ENCODE data around the gene OR2V1.
"Not testable (repeated sequence)": the region's sequence is repeated elsewhere in the genome, so short reads cannot be mapped to it uniquely, and the experiment has no call there.

Gene OR2V1

DNA sequence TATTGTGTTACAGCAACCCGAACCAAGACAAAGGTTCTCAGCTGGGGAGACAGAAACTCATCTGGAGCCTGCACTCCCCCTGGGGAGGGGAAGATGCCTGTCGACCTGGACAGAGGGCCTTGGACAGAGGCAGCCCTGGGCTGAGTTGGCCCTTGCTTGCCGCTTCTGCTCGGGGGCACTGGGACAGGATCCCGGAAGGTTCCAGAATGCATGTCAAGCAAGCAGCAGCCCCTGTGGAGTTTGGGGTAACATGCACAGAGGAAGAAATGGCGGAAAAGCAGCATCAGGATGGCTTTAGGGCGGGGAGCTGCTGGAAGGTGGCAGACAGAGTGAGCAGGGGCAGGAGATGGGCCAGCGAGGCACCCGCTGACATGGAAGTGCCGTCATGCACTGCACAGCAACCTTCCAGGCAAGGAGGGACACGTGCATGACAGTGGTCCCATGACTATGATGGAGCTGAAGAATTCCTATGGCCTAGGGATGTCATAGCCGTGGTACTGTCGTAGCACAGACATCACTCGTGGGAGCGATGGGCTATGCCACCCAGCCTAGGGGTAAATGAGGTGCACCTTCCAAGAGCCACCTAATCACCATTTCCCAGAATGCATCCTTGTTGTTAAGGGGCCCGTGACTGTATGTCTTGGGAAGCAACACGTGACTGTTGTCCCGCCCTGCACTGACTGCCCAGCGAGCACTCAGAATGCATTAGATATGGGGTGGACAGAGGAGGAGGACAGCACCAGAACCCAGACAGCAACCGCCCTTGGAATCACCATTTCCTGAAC, 26.2 kb downstream of the OR2V1 start:
- not testable (repeated sequence) for DNase-seq (ENCODE audit: low read depth in 2 of 2, low spot score in 1 of 2)

DNA sequence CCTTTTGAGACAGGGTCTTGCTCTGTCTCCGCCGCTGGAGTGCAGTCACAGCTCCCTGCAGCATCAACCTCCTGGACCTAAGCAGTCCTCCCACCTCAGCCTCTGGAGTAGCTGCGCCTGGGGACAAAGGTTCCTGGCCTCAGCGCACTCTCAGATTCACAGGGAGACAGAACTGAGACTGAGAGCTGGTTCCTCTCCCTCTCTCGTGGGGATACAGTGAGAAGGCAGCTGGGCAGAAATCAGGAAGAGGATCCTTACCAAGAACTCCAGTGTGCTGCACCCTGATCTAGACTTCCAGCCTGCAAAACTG, 26.8 kb downstream of the OR2V1 start:
- not testable (repeated sequence) for DNase-seq (ENCODE audit: low read depth in 2 of 2, low spot score in 1 of 2)

DNA sequence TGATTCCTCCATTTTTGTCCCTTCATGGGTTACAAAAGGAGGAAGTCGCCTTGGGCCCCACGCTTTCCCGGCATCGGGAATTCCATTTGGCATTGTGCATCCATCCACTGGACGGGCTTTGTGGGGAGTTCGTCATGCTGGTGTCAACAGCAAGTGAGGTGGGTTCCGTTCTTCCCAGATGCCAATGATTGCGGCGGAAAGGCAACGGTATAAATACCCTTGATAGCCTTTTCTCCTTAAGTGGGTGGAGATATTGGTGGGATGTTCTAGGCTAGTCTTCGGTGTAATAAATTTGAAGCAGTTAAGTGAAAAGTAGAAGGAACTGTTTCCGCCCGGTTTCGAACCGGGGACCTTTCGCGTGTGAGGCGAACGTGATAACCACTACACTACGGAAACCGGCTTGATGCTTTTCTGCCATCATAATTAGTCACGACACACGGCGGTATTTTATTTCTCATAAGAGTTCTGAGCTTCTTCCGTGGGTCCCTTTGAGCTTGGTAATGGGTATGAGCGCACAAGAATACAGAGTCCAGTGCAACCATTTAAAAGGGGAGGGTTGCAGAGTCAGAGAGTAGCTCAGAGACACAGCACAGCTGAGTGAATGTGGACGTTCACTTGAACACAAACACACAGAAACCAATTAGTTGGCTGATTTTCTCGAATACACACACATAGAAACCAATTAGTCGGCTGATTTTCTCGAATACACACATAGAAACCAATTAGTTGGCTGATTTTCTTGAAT, 28.9 kb downstream of the OR2V1 start:
- DNase-seq (ENCODE audit: low read depth in 2 of 2, low spot score in 1 of 2), result not testable (repeated sequence)

DNA sequence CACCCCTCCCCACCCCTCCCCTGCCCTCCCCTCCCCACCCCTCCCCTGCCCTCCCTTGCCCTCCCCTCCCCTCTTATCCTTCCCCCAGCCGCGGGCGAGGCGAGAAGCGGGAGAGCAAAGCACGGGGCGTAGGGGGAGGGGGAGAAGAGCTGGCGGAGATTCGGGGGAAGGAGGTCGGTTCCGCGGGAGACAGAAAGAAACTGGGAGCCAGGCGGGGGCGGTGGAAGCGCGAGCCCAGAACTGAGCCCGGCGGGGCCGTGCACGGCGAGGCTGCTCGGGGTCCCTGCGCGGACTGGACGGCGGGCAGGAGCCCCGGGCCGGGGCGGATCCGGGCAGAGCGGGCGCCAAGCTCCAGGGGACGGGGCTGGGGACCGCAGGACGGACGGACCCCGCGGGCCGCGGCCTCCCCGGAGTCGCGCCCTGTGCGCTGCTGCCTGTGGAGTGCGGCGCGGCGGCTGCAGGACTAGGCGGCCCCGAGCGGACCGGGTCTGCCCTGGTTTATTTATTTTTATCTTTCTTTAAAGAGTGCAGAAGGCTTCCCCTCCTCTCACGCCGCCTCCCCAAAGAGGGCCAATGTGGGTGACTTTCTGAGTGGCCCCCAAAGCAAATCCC, 29.8 kb downstream of the OR2V1 start:
- DNase-seq (ENCODE audit: low read depth in 2 of 2, low spot score in 1 of 2), result not testable (repeated sequence)

DNA sequence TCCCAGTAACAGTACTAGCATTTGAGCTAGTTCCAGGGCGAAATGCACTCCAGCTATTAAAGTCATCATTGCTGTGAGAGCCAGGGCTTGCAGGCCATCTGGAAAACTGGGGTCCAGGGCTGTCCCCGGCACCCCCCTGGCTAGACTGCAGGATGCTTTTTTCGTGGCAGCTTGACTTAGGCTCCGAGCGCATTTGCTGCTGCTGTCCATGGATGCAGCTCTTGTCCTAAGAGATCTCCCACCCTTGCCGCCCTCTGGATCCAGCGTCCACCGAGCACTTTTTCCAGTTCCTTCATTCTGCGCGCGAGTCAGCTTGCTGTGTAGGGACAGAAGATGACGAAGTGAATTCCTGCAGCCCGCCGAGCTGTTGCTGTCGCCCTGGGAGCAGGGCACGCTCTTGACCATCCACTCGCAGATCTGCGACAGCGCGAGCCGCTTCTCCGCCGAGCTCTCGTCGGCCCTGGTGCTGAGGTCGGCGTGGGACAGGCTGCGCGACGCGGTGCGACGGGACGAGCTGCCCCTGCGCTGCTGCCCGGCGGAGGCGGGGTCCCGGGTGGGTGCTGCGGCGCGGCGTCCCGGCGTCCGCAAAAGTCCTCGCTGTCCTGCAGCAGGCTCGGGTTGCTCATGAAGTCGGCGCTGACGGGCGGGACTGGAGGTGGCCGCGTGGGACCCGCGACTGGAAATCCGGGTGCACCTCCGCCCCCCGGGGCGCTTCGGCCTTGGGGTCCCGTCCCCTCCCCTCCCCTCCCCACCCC, 30.7 kb downstream of the OR2V1 start:
- no peak for DNase-seq (ENCODE audit: low read depth in 2 of 2, low spot score in 1 of 2)

DNA sequence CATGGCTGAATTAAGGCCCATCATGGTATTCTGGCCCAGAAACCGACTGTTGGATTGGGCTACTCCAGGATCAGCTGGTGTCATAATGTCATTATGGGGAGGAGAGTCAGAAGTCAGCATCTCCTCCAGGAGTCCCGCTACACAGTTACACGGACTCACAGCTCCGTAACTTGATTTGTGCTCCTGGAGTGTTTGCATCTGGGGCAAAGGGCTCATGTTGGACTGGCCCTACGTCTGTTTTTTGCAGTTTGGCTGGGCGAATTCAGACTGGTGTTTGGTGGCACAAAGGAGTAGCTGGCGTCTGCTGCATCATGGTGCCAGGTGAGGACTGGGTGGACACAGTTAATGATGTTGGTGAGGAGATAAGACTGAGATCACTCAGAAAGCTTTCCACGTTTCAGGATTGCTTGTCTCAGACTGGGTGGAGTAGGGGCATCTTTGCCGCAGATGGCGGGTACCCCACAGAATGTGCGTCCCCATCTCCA, 31.3 kb downstream of the OR2V1 start:
- DNase-seq (ENCODE audit: low read depth in 2 of 2, low spot score in 1 of 2), result no peak

DNA sequence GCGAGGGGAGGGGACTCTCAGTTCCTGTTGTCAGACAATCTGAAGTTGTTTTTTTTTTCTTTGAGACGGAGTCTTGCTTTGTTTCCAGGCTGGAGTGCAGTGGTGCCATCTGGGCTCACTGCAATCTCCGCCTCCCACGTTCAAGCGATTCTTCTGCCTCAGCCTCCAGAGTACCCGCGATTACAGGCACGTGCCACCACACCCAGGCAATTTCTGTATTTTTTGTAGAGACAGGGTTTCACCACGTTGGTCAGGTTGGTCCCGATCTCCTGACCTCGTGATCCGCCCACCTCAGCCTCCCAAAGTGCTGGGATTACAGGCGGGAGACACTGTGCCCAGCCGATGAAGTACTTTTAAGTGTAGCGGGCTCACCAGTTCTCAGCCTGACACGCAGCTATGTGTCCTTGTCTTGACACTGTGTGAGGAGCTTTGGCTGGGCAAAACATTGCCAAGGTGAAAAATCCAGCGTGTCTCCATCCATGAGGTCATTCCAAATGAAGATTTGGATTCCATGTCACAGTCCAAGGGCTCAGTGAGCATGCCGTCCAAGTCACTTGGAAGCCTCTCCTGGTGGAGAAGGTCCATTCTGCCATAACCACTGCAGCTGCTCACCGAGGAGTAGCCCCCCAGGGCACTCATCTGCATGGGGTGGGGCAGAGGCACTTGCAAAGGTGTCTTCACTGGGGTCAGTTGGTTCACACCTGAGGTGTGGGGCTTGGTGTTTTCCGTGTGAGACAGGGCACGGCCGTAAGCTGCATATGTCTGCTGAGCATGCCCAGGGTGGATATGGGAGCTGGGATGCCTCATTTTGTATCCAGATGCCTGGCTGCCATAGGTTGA, 32.0 kb downstream of the OR2V1 start:
- DNase-seq (ENCODE audit: low read depth in 2 of 2, low spot score in 1 of 2), result no peak

DNA sequence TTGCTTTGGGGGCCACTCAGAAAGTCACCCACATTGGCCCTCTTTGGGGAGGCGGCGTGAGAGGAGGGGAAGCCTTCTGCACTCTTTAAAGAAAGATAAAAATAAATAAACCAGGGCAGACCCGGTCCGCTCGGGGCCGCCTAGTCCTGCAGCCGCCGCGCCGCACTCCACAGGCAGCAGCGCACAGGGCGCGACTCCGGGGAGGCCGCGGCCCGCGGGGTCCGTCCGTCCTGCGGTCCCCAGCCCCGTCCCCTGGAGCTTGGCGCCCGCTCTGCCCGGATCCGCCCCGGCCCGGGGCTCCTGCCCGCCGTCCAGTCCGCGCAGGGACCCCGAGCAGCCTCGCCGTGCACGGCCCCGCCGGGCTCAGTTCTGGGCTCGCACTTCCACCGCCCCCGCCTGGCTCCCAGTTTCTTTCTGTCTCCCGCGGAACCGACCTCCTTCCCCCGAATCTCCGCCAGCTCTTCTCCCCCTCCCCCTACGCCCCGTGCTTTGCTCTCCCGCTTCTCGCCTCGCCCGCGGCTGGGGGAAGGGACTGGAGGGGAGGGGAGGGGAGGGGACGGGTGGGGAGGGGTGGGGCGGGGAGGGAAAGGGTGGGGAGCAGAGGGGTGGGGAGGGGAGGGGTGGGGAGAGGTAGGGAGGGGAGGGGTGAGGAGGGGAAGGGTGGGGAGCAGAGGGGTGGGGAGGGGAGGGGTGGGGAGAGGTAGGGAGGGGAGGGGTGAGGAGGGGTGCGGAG, 33.0 kb downstream of the OR2V1 start:
- DNase-seq (ENCODE audit: low read depth in 2 of 2, low spot score in 1 of 2), result not testable (repeated sequence)

DNA sequence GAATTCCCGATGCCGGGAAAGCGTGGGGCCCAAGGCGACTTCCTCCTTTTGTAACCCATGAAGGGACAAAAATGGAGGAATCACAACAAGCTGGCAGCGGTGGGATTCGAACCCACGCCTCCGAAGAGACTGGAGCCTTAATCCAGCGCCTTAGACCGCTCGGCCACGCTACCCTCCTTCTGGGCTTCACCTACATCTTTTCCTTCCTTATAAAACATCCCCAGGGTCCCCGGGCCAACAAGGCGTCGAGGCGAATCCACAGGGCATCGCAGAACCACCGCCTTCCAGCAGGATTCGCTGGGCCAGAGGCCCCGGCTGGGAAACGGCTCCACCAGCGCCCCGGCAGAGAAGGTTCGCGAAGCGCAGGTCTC, 33.6 kb downstream of the OR2V1 start:
- not testable (repeated sequence) for DNase-seq (ENCODE audit: low read depth in 2 of 2, low spot score in 1 of 2)

DNA sequence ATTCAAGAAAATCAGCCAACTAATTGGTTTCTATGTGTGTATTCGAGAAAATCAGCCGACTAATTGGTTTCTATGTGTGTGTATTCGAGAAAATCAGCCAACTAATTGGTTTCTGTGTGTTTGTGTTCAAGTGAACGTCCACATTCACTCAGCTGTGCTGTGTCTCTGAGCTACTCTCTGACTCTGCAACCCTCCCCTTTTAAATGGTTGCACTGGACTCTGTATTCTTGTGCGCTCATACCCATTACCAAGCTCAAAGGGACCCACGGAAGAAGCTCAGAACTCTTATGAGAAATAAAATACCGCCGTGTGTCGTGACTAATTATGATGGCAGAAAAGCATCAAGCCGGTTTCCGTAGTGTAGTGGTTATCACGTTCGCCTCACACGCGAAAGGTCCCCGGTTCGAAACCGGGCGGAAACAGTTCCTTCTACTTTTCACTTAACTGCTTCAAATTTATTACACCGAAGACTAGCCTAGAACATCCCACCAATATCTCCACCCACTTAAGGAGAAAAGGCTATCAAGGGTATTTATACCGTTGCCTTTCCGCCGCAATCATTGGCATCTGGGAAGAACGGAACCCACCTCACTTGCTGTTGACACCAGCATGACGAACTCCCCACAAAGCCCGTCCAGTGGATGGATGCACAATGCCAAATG, 34.1 kb downstream of the OR2V1 start:
- not testable (repeated sequence) for DNase-seq (ENCODE audit: low read depth in 2 of 2, low spot score in 1 of 2)

DNA sequence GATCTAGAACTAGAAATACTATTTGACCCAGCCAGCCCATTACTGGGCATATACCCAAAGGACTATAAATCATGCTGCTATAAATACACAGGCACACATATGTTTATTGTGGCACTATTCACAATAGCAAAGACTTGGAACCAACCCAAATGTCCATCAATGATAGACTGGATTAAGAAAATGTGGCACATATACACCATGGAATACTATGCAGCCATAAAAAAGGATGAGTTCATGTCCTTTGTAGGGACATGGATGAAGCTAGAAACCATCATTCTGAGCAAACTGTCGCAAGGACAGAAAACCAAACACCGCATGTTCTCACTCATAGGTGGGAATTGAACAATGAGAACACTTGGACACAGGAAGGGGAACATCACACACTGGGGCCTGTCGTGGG, 35.8 kb downstream of the OR2V1 start:
- not testable (repeated sequence) for DNase-seq (ENCODE audit: low read depth in 2 of 2, low spot score in 1 of 2)

DNA sequence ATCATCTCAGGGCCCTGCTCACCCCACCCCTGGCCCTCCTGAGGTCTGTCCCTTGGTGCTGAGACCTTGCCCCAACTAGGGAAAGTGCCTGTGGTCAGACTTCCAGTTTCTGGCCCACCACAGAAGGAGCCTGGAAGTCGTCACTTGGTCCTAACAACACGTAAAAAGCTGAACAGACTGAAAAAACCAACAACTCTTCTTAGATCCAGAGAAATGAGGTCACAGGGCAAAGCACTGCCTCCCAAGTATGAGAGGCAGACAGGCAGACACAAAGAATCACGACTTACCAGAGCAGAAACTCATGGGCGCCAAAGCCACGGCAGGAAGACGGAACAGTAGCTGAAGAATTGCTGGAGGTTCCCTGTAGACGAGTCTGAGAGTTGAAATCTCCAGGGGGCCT, 38.5 kb downstream of the OR2V1 start:
- no peak for DNase-seq (ENCODE audit: low read depth in 2 of 2, low spot score in 1 of 2)

DNA sequence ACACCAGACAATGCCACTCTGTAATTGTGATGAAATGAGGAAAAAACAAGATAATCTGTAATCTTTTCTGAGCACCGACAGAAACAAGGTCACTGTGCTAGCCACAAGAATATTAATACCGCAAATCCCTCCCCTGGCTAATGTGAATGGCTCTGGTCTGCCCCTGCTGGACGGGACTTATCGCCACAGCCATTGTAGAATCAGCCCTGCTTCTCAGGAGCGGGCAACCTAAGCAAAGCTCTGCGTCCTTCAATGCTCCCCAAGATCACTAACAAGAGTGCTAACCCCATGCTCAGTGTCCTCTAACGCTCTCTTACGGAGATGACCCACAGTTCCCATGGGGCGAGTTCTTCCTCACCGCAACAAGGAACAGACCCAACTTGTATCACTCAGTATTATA, 42.7 kb downstream of the OR2V1 start:
- no peak for DNase-seq (ENCODE audit: low read depth in 2 of 2, low spot score in 1 of 2)

DNA sequence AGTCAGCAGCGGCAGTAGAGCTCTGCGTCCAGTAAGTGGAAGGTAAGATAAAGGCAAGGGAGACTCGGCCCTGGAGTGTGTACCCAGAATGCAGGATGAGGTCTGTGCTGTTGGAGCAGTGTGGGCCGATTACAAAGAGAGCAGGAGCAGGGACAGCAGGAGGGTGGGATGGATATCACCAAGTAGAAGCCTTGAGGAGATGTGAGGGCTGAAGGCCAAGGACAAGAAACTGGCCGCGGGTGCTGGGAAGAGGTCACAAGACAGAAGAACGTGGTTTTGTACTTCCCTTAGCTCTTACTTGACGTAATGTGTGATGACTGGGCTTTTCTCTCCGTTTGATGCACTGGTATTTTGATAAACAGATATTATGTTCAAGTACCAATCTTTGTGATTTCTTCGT, 43.7 kb downstream of the OR2V1 start:
- no peak for DNase-seq (ENCODE audit: low read depth in 2 of 2, low spot score in 1 of 2)

DNA sequence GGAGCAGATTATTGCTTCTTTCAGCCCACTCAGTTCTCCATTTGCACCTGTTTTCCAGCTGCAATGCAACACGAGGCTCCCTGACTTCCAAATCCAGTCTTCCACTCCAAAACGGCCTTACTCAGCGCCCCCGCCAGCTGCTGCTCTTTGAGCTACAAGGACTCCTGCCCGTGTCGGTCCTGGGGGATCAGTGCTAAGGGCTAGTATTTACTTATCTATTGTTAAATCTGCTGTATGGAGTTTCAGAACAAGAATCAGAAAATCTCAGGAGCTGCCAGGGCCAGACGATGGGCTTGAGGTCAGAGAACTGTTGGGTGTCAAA, 44.1 kb downstream of the OR2V1 start:
- DNase-seq (ENCODE audit: low read depth in 2 of 2, low spot score in 1 of 2), result no peak

DNA sequence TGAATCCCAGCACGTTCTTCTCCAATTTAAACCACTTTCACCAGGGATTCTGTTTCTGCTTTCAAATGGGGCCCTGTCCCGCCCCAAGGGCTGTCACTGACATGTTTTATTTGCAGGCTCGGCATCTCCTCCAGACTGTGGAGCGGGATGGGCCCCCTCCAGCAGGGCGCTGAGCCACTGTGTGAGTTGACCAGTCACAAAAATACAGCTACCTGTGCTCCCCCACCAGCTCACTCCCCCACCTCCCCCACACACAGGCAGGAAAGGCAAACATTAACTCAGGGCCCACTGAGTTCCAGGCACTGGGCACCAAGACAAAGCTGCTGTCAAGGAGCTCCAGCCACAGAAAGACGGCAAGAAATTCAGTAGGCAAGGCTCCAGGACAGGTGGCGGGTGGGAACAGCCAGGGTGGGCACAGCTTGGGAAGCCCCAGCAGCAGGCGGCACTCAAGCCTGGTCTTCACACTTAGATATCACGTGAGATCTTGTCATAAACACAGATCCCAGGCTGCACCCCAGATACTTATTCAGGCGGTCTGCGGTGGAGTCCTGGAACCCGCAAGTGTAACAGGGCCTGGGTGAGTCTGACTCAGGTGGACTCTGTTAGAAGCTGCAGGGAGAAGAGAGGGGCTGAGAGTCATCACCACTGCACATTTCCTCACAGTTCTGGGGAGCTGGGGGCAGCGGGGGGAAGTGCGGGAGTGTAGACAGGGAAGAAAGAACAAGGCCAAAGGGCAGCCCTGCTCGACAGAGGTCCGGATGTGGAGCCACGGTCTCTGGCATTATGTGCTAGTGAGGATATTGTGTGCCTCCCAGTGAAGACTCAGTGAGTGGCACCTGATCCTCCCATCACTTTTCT, 44.7 kb downstream of the OR2V1 start:
- DNase-seq (ENCODE audit: low read depth in 2 of 2, low spot score in 1 of 2), result no peak

DNA sequence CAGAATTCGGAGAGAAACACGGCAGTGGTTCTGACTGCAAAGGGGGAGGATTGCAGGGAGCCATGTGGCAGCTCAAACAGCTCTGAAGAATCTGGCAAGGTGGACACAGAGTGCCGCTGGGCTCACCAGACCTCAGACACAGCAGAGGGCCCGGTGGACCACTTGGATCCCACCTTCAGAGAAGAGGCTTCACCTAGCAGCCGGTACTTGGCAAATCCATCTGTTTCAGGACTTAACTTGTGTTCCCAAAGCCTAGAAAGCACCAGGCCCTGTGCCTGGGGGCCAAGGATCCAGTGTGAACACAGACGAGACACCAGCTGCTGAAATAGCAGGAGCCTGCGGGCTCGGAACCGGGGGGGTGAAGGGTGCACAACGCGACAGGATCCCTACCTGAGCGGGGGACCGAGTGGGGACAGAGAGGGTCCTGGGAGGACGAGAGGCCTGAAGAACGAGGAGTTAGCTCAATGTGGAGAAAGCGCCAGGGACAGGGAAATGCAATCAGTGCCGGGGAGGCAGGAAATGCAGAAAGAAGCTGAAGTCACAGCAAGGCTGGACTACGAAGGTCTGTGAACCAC, 46.3 kb downstream of the OR2V1 start:
- no peak for DNase-seq (ENCODE audit: low read depth in 2 of 2, low spot score in 1 of 2)

DNA sequence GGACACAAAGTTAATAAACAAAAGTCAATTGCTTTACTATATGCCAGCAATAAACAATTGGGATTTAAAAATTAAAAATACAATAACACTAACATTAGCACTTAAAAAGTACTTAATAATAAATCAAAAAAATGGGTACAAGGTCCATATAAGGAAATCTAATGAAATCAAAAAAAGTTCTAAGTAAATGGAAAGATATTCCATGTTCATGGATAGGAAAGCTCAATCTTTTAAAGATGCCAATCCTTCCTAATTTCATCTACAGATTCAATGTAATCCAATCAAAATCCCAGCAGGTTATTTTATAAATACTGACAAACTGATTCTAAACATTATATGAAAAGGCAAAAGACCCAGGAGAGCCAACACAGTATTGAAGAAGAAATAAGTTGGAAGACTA, 49.0 kb downstream of the OR2V1 start:
- DNase-seq (ENCODE audit: low read depth in 2 of 2, low spot score in 1 of 2), result no peak
